MCF 10A (cell line): ENCODE data around the gene NR2F2. TPM values are rescaled to one million over a fixed set of nuclear protein-coding genes. Genes with fewer than 3 reads are reported as not detected.

Experiments used
- BruUV-seq: library from RNA; stranded (reverse); fragments of 400-500 nt; replicated peaks from 2 replicates; lab custom pipeline; 2021; lab: Mats Ljungman, UMichigan
- CTCF ChIA-PET: fragments of 300-600 bp; sonication (Branson Sonifier 250); formaldehyde crosslinking; extraction: SDS; loops from one replicate; lab custom pipeline; 2021; ENCODE audit warnings: antibody characterized with exemption, inconsistent platforms; lab: Yijun Ruan, JAX
- POLR2A ChIA-PET: fragments of 300-600, 350-650 bp; sonication (Branson Sonifier 250); formaldehyde crosslinking; extraction: SDS; loops from one replicate; lab custom pipeline; 2020; ENCODE audit warnings: antibody characterized with exemption, inconsistent platforms; lab: Yijun Ruan, JAX
- DNase-seq: peaks from one replicate; pipeline ENCODE4 v3.0.0-alpha.2; 2018; ENCODE audit not compliant: unreplicated experiment
- H3K27ac Mint-ChIP-seq: one replicate; pipeline ENCODE4 v1.8.0; 2022; ENCODE audit warnings: mild to moderate bottlenecking, low read depth, mixed read lengths; ENCODE audit not compliant: unreplicated experiment
- H3K27me3 Mint-ChIP-seq: one replicate; pipeline ENCODE4 v1.8.0; 2022; ENCODE audit warnings: mixed read lengths; ENCODE audit not compliant: insufficient read depth, unreplicated experiment
- H3K36me3 Mint-ChIP-seq: one replicate; pipeline ENCODE4 v1.8.0; 2022; ENCODE audit warnings: mild to moderate bottlenecking, moderate library complexity, mixed read lengths; ENCODE audit not compliant: insufficient read depth, unreplicated experiment
- H3K4me1 Mint-ChIP-seq: one replicate; pipeline ENCODE4 v1.8.0; 2022; ENCODE audit warnings: mixed read lengths; ENCODE audit not compliant: insufficient read depth, unreplicated experiment
- H3K4me3 Mint-ChIP-seq: one replicate; pipeline ENCODE4 v1.8.0; 2022; ENCODE audit warnings: mild to moderate bottlenecking, moderate library complexity, mixed read lengths; ENCODE audit not compliant: unreplicated experiment
- H3K9me3 Mint-ChIP-seq: one replicate; pipeline ENCODE4 v1.8.0; 2022; ENCODE audit warnings: mixed read lengths; ENCODE audit not compliant: unreplicated experiment
- CTCF ChIP-seq: fragments of 200-600 bp; IDR thresholded peaks from one replicate; pipeline ENCODE4 v1.8.0; 2022; ENCODE audit warnings: antibody characterized with exemption, mild to moderate bottlenecking; ENCODE audit not compliant: unreplicated experiment
- intact Hi-C: fragments of 100-400 bp; cut with micrococcal nuclease; formaldehyde crosslinking; loops from 2 replicates; pipeline ENCODE4 v1.14.1; 2022
- total RNA-seq: library from RNA; stranded (reverse); gene quantifications from 2 replicates; pipeline ENCODE4 v1.2.3, GENCODE V29; 2022

Gene NR2F2
- total RNA-seq, 1 experiment from 2014 or later: 10.9 TPM

- H3K9me3 Mint-ChIP-seq: no peaks in the 10 kb centered on the region
- peaks cover 16% of the 10 kb centered on the region for H3K36me3 Mint-ChIP-seq
- BruUV-seq: no TSS peak
- no peak for TF ChIP-seq CTCF
- H3K27ac Mint-ChIP-seq: peak overlapping the region; percentile 98
- peak overlapping the region; percentile 84 for H3K4me3 Mint-ChIP-seq
- ChIA-PET CTCF (interaction anchor here (0.6 to 2.8 kb wide), 9 partner anchors 8 to 1754 kb away, joined by 3 to 20 read pairs (median 4); no protein-coding TSS in a partner anchor), POLR2A (interaction anchor here (0.6 to 9.0 kb wide), 12 partner anchors 10 to 1824 kb away, joined by 3 to 156 read pairs (median 3); partner anchors contain the start of gene NR2F2)
- no peaks in the 10 kb centered on the region for H3K27me3 Mint-ChIP-seq
- H3K4me1 Mint-ChIP-seq: peaks cover 30% of the 10 kb centered on the region
- DNase-seq: peak; percentile 30
- intact Hi-C loops: loop anchor here (1.0 kb wide), 1 partner anchor 8 kb away; no protein-coding TSS in a partner anchor
These were observed 9.3 kb downstream of the NR2F2 start for GRCh38 chr15:96339619-96340347.

- Mint-ChIP-seq H3K27me3 (no peaks in the 10 kb centered on the region), H3K27ac (peak overlapping the region; percentile 98), H3K9me3 (no peaks in the 10 kb centered on the region), H3K4me3 (peak overlapping the region; percentile 84), H3K36me3 (peaks cover 16% of the 10 kb centered on the region), H3K4me1 (peaks cover 34% of the 10 kb centered on the region)
- no peak for DNase-seq
- BruUV-seq: TSS peak; percentile 66
- no peak for TF ChIP-seq CTCF
- POLR2A ChIA-PET: interaction anchor here (0.6 to 9.0 kb wide), 7 partner anchors 11 to 1667 kb away, joined by 3 to 156 read pairs (median 3); partner anchors contain the start of gene NR2F2
- intact Hi-C loops: loop anchor here (1.0 kb wide), 1 partner anchor 9 kb away; no protein-coding TSS in a partner anchor
- CTCF ChIA-PET: interaction anchor here (0.8 to 2.8 kb wide), 4 partner anchors 9 to 51 kb away, joined by 4 to 20 read pairs (median 10); no protein-coding TSS in a partner anchor
These were observed 9.8 kb downstream of the NR2F2 start for GRCh38 chr15:96340348-96340597.

GRCh38 chr15:96340598-96341512 is 10.4 kb downstream of the NR2F2 start:
- no peaks in the 10 kb centered on the region for H3K9me3 Mint-ChIP-seq
- ChIA-PET CTCF (interaction anchor here (0.5 to 2.8 kb wide), 7 partner anchors 9 to 1952 kb away, joined by 3 to 20 read pairs (median 4); no protein-coding TSS in a partner anchor), POLR2A (interaction anchor here (0.6 to 9.0 kb wide), 6 partner anchors 11 to 1667 kb away, joined by 3 to 156 read pairs (median 4); partner anchors contain the start of gene NR2F2)
- TF ChIP-seq CTCF: no peak
- DNase-seq: peak; percentile 64
- intact Hi-C loops: loop anchor here (1.0 kb wide), 1 partner anchor 10 kb away; no protein-coding TSS in a partner anchor
- peak overlapping the region; percentile 98 for H3K27ac Mint-ChIP-seq
- H3K27me3 Mint-ChIP-seq: no peaks in the 10 kb centered on the region
- H3K4me1 Mint-ChIP-seq: peaks cover 35% of the 10 kb centered on the region
- no TSS peak for BruUV-seq
- peaks cover 16% of the 10 kb centered on the region for H3K36me3 Mint-ChIP-seq
- peak overlapping the region; percentile 84 for H3K4me3 Mint-ChIP-seq
